Activated CD4-positive, CD25-positive, alpha-beta regulatory T cell treated with anti-CD3 and anti-CD28 coated beads, Interleukin-2, amount 50 U/mL, for 72 hours (primary cell): Measurements from ENCODE around the gene DPP10.
"Not testable (repeated sequence)": the region's sequence is repeated elsewhere in the genome, so short reads cannot be mapped to it uniquely, and the experiment has no call there.

Experiments
- DNase-seq: peaks from one replicate; pipeline ENCODE4 v3.0.0; 2021

Gene DPP10

DNA sequence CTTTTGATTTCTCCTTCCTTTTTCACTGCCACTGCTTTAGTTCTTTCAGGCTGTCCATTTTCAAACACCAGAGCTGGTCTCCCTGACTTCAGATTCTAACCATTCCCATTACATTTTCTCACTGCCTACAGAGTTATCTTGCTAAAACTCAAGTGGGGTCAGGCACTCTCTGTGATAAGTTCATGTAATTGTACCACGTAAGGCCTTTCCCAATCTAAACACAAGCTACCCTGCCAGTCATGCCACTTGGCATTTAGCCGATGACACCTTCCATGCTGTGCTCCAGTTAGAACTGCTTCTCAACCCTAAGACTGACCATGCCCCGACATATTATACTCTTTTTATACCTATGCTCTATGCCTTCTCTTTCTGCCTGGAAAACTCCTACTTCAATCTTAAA lies 592.4 kb downstream of the DPP10 start:
- no peak for DNase-seq

DNA sequence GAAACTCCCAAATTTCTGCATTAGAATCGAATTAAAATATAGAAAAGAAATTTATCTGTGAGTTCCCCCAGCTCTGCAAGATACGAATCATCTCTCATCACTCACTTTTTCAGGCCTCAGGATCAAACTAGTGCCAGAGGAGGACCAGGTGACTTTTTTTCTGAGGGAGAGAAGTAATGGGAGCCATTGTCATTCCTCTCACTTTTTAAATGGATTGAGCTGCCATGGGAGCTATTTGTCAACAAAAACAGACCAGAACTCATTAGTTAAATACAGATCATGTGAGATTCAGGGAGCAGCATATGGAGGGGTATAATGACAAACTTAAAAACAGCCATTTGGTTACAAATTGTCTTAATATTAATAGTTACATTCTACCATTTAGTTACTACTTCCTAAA lies 594.4 kb downstream of the DPP10 start:
- no peak for DNase-seq

- DNase-seq = no peak
Observed at GRCh38 chr2:115057473-115057872, 615.0 kb downstream of the DPP10 start.

GRCh38 chr2:115070002-115070401 lies 627.6 kb downstream of the DPP10 start:
- no peak for DNase-seq

GRCh38 chr2:115071534-115071933 lies 629.1 kb downstream of the DPP10 start:
- no peak for DNase-seq

- DNase-seq = no peak
Observed at GRCh38 chr2:115075800-115076199, 633.4 kb downstream of the DPP10 start.

DNA sequence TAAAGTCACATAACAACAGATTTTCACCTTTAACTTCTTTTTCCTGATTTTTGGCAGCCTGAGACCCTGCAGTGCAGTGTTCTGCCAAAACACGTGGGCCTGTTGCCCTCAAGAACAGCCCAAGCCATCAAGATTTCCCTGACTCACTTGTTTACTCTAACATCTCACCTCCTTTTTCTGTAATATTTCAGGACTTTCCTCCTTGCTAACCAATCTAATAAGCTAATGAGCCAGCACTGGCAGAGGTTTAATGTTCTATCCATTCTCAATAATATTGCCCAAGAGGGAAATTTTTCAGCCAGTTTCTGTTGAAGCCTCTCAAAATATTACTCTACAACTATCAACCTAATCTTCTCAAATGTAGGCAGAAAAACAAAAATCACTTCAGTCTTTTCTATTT lies 635.2 kb downstream of the DPP10 start:
- no peak for DNase-seq

DNA sequence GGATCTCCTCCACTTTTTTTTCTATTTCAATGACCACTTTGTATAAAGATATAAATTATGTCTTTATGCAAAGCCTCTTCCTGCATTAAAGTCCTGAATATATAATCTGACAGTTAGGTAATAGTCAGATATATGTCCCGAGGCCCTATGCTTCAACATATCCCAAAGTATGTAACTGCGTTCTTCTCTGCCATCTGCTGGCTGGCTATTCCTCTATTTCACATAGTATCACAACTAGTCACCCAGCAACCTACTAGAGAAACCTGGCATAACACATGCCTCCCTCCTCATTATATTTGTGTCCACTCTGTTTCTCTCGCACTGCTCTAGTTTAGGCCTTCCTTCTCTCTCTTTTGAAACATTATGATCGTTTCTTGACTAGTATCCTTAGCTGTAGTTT lies 640.8 kb downstream of the DPP10 start:
- DNase-seq = no peak

DNA sequence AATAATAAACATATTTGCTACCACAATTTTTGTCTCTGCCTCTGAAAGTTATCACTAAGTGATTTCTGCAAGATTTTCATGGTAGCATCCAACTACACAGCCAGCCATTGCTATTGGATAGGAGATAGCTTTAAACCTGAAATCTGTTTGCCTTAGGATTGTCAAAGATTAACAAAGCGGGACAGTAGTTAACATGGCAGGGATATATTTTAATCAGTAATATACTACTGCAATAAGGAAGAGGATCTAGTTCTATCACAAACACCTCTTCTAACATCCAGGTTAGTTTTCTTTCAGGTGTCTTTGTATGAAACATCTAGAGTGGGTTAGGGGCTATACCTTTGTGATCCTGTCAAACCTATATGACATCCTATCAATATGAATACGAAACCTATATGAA lies 641.3 kb downstream of the DPP10 start:
- no peak for DNase-seq

GRCh38 chr2:115084446-115084845 lies 642.0 kb downstream of the DPP10 start:
- DNase-seq = no peak

DNA sequence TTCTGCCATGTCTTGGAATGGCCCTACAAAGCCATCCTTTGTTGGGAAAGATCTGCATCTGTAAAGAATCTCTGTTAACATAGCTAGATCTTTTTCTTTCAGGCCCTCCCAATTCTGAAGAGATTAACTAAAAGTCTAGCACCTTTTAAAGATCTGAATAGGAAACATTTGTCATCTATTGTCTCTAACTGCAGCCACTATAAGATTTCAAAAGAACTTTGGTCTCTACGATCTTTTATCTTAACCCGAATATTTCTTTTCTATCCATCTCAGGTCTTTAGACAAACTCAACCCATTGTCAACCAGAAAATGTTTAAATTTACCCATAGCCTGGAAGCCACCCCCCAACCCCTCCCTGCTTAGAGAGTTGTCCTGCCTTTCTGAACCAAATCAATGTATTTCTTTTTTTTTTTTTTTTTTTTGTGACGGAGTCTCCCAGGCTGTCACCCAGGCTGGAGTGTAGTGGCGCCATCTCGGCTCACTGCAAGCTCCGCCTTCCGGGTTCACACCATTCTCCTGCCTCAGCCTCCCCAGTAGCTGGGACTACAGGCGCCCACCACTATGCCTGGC lies 643.7 kb downstream of the DPP10 start:
- DNase-seq = not testable (repeated sequence)

DNA sequence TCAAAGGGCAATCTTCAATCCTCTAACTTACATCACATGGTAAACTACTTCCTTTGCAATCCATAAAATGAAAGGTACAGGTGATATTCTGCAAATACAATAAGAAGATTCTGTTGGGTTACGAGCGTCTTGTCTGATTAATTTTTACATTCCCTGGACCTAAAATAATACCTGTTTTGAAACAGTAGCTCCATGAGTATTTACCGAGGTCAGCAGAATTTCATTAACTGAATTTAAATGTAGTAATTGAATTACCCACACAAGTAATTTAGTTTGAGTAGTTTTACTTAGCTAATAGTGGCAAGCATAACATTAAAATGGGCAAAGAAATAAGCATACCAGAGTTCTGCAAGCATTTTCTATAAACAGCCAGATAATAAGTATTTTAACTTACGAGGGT lies 652.0 kb downstream of the DPP10 start:
- no peak for DNase-seq

DNA sequence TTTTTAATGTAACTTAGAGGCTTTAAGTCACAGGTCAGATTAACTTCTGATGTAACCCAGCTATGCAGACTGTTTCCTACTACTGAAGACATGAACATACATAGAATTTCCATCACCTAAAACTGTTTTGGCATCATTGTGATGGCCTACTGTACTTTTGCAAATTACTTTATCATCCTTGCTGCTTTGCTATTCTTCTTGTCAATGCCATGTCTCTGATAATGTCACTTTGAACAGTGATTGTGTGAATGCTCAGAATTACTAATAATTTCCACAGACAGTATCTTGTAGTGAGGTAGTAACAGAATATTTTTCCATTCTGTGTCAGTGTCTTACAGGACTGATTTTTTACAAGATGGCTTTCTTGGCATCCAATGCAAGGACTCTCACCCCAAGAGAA lies 663.5 kb downstream of the DPP10 start:
- DNase-seq = no peak

DNA sequence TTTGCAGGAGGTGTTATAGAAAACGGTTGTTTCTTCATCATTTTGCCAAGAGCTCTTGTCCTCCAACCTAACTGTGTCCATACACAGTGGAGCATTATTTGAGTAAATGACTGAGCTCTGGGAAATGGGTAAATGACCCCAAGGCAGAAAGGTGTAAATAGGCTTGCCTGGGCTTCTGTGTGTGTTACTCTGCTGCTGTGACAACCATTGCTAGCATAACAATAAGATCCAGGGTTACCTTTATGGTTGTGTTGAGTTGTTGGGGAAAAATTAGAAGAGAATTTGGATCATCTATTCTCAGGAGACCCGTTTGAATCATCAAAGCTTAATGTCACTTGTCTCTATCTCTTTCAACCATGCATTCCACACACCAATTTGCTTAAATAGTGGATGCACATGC lies 672.7 kb downstream of the DPP10 start:
- DNase-seq = no peak

DNA sequence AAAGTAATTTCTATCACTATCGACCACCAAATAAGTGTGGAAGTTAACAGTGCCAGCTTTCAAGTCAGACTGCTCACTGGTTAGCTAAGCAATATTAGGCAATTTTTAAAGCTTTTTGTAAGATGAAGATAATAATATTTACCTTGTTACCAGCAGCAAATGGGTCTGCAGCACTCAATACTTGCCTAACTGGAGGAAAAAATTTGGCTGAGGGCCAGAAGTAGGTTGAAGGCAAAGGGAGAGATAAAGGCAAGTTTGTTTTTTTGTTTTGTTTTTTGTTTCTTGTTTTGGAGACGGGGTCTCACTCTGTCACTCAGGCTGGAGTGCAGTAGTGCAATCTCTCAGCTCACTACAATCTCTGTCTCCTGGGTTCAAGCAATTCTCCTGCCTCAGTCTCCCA lies 675.9 kb downstream of the DPP10 start:
- DNase-seq = no peak

- no peak for DNase-seq
Observed at GRCh38 chr2:115119086-115119485, 676.6 kb downstream of the DPP10 start.

- DNase-seq = no peak
Observed at GRCh38 chr2:115122701-115123100, 680.3 kb downstream of the DPP10 start.

- no peak for DNase-seq
Observed at GRCh38 chr2:115124817-115125216, 682.4 kb downstream of the DPP10 start.

DNA sequence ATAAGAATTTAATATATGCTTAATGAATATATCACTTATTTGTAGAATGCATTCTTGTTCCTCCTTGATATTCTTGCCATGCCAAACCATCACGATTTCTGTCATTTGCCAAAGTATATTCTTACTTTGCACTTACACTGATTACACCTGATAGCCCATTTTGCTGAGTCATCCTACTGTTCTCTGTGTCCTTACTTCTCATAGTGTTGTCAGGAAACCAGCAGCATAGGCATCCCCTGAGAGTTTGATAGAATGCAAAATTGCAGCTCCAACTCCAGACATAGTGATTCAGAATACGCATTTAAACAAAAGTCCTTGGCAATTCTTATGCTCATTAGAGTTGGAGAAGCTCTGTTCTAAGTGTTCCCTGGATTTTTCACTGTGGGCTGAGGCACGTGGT lies 687.1 kb downstream of the DPP10 start:
- DNase-seq = no peak

DNA sequence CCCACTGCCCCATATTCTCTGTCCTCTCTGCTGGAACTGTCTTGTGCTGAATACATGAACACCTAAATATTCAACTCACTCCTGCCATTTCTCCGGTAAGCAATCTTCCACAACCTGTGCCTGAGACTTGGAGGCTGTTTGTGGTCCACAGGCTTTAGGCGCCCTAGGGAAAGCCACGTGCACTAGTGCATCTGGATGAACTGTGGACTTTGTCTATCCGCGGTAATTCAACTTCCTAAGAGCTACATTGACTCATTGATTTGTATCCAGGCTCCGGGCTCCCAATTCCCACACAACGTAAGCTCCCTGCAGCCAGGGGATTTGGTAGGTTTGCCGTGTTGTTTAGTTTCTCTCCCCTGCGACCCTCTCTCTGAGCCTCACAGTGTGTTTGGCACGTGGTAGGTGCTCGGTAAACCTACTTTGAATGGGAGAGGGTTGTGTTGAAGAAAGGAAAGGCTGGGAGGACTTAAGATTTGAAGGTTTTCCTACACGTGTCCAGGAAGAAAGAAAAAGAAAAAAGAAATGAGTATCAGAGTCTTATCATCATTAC lies 718.2 kb downstream of the DPP10 start:
- no peak for DNase-seq

- DNase-seq = no peak
Observed at GRCh38 chr2:115161081-115161770, 718.8 kb downstream of the DPP10 start.

GRCh38 chr2:115161771-115162493 lies 719.5 kb downstream of the DPP10 start:
- DNase-seq = no peak

GRCh38 chr2:115162494-115163293 lies 720.3 kb downstream of the DPP10 start:
- no peak for DNase-seq
